Measurements from ENCODE around the gene ATP5PD.
A peak's percentile ranks its signal among the peaks of the same experiment; 100 is the strongest.
"Not testable (repeated sequence)": the region's sequence is repeated elsewhere in the genome, so short reads cannot be mapped to it uniquely, and the experiment has no call there.

The ATP5PD gene

GRCh38 chr17:75059369-75060345 lies 12.9 kb upstream of the ATP5PD start:
- DNase-seq (ENCODE audit: low read depth in 2 of 2), result no peak

DNA sequence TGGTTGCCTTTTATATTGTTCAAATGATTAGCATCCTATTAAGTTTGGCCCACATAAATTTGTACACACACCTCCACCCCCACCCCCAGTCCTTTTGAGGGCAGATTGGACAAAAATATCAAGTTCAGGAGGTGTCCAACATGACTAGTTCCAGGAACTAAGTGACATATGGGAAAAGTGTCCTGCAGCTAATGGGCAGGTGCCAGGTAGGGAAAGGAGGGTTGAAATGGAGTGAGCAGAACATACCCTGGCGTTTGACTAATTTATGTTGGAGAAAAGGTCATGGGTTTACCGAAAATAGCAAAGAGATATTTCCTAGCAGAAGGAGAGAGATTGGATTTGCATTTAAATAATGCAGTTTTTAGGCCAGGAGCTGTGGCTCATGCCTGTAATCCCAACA lies 5.2 kb upstream of the ATP5PD start:
- no peak for DNase-seq (ENCODE audit: low read depth in 2 of 2)

- no peak for DNase-seq (ENCODE audit: low read depth in 2 of 2)
These were observed 2.9 kb upstream of the ATP5PD start for GRCh38 chr17:75049706-75050105.

GRCh38 chr17:75049057-75049456 lies 2.3 kb upstream of the ATP5PD start:
- DNase-seq (ENCODE audit: low read depth in 2 of 2), result no peak

DNA sequence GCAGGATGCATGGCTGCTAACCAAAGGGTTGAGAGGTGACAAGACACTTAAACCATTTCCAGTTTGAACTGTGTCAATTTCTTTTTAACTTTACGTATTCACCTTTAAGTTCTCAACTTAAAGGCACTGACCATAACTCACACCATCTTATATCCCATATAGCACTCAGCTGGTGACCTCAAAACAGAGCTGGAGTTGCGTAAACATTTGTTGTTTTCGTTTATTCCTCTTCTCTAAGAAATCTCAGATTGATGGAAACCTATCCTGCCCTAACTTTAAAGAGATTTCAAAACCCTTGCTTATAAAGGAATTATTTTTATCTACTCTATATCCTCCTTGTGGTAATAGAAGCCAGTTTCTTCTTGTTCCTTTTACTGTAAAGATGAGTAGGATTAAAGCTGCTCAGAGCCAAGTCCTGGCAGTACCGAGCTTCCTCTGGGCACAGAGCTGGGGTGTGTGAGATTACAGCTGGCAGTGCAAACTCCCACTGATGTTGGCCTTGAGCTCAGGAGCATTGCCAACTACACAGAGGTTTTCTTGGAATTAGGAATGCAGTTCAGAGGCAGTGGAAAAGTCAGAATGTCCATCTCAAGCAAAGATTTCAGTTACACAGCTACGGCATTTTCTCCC lies 1.6 kb upstream of the ATP5PD start:
- no peak for DNase-seq (ENCODE audit: low read depth in 2 of 2)

DNA sequence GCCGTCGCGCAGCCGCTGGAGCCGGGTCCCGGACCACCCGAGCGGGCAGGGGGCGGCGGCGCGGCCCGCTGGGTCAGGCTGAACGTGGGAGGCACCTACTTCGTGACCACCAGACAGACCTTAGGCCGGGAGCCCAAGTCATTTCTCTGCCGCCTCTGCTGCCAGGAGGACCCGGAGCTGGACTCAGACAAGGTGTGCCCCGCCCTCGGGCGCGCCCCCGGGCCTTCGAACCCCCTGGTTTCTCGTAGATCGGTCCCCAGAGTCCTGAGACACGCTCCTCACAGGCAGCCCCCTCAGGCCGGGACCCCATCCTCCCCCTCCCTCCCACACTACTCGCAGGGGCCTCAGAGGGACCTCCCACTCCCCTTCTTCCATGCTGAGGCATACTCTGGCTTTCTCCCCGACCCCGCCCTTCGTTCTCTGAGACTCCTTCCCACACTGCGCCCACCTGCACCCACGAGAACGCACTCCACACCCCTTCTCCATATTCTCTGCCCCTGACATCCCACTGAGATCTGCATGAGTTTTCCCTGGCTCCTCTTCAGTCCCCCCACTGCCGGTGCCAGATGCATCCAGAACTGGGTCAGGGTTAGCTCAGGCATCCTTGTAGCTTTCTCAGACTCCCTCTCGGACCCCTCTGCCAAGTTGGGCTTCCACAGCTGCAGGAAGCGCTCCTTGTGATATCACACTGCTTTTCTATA lies 779 bp upstream of the ATP5PD start:
- no peak for DNase-seq (ENCODE audit: low read depth in 2 of 2)

GRCh38 chr17:75045946-75046406 lies 793 bp downstream of the ATP5PD start:
- DNase-seq (ENCODE audit: low read depth in 2 of 2), result peak in 1 of 2 experiments; percentile 35

DNA sequence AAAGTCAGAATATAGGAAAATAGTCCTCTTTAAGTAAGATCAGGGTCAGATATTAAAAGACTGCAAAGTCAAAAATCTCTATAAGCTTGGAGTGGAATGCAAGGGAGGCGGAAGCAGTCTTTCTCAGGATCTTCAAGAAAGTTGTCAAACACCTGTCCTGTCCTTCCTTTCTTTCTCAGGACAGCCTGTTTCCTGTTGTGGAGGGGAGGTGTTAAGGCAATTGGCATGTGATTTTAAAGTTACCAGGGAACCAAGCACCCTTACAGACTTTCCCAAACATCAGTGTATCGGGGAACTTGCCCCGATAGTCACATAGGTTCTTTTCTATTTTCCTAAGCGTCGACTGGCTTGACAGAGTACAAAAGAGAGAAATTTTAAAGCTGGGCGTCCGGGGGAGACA lies 2.1 kb downstream of the ATP5PD start:
- DNase-seq (ENCODE audit: low read depth in 2 of 2), result no peak

DNA sequence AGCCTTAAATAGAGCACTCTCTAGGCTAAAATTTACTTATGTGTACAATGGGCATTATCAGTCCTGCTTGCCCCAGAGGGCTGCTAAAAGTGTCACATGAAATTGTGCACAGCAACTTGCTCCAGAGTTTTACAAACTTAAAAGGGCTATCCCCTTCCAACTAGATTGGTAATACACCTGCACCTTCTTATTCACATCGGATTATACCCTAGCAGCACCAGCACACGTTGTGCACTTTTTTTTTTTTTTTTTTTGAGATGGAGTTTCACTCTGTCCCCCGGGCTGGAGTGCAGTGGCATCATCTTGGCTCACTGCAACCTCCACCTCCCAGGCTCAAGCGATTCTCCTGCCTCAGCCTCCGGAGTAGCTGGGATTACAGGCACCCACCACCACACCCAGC lies 3.0 kb downstream of the ATP5PD start:
- not testable (repeated sequence) for DNase-seq (ENCODE audit: low read depth in 2 of 2)

DNA sequence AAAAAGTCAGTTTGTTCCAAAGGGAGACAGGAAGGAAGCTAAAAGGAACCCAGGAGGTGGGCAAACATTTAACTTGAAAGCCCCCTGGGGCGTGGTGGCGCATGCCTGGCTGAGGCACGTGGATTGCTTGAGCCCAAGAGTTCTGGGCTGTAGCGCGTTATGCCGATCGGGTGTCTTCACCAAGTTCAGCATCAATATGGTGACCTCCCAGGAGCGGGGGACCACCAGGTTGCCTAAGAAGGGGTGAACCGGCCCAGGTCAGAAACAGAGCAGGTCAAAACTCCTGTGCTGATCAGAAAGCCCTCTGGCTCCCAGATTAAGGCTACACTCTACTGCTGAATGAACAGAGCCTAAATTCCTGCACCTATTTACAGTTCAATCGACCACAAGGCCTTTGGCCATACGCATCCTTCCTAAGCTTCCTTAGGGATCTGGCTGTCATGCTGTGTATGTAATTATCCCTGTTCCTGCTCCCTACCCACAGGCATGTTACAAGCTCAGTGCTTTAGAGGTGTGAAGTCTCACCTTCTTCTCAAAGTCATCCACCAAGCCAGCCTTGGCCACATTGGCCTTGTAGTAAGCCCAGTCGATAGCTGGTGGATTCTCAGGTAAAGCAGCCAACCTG lies 5.0 kb downstream of the ATP5PD start:
- DNase-seq (ENCODE audit: low read depth in 2 of 2), result no peak

- DNase-seq (ENCODE audit: low read depth in 2 of 2), result no peak
These were observed 7.5 kb downstream of the ATP5PD start for GRCh38 chr17:75039238-75039637.

DNA sequence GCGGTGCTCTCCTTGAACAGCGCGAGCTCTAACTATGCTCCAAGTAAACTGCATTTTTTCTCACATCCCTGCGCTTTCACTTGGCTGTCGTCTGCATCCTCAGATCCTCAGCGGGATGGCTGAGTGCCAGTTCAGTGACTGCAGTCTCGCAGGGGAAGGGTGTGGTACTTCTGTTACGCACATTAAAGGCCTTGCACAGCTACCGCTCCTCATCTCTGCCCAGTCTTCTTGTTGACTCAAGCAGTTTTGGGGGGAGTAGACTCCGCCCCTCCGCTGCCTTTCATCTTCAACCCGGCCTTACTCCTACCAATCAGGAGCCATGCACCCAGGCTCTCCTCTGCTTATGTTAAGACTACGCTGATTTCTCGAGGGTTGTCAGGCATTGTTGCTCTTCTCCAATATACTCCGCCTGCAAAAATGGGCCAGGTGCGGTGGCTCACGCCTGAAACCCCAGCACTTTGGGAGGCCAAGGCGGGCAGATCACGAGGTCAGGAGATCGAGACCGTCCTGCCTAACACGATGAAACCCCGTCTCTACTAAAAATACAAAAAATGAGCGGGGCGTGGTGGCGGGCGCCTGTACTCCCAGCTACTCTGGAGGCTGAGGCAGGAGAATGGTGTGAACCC lies 10.0 kb downstream of the ATP5PD start:
- DNase-seq (ENCODE audit: low read depth in 2 of 2), result peak; percentile 52 to 58

DNA sequence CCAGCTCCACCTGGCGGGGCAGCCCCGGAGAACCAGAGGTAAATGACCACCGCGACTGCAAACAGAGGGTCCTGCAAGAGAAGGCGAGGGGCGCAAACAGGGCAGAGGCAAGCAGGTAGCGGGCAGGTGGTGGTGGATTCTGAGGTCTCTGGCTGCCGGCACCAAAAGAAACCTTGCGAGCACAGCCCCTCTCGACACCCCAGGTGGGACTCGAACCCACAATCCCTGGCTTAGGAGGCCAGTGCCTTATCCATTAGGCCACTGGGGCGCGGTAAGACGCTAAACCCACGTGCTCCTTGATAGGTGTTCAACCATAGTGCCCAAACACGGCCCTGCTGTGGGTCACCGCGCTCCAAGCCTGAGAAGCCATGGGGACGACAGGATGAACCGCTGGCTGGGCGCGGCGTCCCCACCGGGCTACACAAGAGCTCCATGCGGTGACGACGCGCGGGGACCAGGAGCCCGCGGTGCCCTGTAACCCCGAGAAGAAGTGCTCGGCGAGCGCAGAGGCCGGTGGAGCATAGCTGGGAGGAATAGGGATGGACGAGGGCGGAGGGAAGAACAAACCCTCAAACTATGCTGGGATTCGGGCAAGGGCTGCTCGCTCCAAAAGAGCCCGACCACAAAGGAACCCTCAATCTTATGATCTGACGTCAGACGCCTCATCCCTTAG lies 12.4 kb downstream of the ATP5PD start:
- DNase-seq (ENCODE audit: low read depth in 2 of 2), result peak; percentile 90 to 99

- peak; percentile 96 to 99 for DNase-seq (ENCODE audit: low read depth in 2 of 2)
These were observed 13.2 kb downstream of the ATP5PD start for GRCh38 chr17:75033346-75034235.

DNA sequence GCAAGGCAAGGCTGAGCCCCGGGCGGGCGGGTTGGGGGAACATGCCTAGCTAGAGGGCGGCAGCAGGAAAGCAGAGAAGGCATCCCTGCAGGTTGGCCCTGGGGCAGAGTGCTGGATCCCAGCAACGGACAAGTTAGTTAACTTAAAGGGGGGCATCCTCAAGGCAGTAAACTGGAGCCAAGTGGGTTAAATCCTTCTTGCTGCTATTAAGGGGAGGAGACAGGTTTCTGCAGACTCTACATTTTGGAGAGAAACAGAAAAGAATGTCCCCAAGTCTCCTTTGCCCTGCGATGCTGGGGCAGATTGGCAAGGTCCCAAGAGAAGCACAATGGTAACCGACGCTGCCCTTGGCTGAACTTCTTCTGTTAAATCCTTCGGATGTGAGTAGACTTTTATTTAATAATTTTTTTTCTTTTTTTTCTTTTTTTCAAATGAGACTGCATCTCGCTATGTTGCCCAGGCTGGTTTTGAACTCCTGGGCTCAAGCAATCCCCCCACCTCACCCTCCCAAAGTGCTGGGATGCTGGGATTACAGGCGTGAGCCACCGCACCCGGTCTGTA lies 14.0 kb downstream of the ATP5PD start:
- DNase-seq (ENCODE audit: low read depth in 2 of 2), result no peak

DNA sequence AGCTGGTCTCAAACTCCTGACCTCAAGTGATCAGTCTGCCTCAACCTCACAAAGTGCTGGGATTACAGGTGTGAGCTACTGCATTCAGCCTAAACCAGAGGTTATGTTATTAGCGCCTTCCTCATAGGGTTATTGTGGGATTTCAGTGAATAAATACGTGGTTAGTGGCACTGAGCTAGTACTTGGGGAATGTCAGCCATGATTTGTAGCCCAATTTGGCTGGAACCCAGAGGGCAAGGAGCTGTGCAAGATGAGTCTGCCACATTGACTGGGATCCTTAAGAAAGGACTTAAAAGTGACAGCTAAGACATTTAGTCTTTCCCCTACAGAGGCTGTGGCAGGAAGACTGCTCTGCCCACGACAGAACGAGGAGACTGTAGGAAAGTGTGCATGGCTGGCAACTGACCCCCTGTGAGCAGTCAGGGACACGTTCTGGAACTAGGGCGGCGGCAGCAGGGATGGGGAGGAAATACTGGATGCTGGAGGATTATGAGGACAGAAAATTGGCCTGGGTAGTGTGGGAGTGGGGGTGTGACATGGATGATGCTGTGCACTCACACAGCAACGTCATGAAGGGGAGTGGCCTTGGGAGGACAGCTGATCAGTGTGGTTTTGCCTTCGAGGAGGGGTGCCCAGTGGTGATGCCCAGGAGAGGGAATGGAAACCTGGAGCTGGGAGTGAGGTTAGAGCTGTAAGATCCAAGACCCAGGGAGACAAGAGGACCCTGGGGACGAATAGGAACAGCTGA lies 14.6 kb downstream of the ATP5PD start:
- DNase-seq (ENCODE audit: low read depth in 2 of 2), result peak; percentile 26 to 55

DNA sequence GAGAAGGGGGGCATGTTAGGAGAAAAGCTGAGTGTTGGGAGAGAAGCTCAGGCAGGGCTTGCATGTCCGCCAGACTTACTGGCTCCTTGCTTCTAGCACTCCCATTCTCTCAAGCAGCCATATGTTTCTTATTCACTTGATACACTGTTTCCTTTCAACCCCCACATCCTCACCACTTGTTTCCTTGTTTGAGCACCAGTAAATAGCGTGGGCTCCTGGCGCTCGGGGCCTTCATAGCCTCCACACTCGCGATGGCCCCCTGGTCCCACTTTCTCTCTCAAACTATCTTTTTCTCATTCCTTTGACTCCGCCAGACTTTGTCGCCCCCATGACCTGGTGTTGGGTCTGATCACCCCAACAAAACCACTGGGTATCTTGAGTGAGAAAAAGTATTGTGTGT lies 16.6 kb downstream of the ATP5PD start:
- no peak for DNase-seq (ENCODE audit: low read depth in 2 of 2)

- DNase-seq (ENCODE audit: low read depth in 2 of 2), result not testable (repeated sequence)
These were observed 20.1 kb downstream of the ATP5PD start for GRCh38 chr17:75026650-75027049.

DNA sequence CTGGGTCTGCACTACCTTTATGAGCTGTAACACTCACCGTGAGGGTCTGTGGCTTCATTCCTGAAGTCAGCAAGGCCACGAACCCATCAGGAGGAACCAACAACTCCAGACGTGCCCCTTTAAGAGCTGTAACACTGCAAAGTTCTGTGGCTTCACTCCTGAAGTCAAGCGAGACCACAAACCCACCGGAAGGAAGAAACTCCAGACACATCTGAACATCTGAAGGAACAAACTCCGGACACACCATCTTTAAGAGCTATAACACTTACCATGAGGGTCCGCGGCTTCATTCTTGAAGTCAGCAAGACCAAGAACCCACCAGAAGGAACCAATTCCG lies 21.4 kb downstream of the ATP5PD start:
- DNase-seq (ENCODE audit: low read depth in 2 of 2), result not testable (repeated sequence)
